ENCODE data around the gene TRPC4. TPM values are rescaled to one million over a fixed set of nuclear protein-coding genes. Genes with fewer than 3 reads are reported as not detected.

TRPC4 gene
- total RNA-seq, 4 donors from 2014 or later: 0.33 to 4.2 (median 0.46) TPM; not detected in 1

DNA sequence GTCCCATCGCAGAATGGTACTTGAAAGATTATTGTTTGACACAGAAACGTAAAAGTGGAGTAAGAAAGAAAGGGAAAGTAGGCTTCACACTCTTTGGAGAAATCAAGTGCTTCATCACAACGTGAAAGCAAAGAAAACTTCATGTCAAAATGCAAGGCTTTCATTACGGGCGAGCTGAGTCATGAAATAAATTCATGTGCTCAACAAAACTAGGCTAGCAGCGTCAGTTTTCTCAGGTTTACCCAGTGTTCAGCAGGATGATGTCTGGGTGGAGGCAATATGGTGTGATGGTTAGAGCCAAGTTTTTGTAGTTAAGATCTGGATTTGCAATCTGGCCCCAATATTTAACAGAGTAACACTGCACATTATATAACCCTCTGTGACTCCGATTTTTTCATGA lies 128.0 kb downstream of the TRPC4 start:
- 84% methylated on average over 7 of the region's 7 CpGs for WGBS
- no peak overlapping the region for H3K27ac ChIP-seq (replicated peaks in 1 of 4)
- intact Hi-C loops (cut with DNase I): no loop called here
- no peaks in the 10 kb centered on the region for H3K4me1 ChIP-seq
- H3K4me3 ChIP-seq: no peak overlapping the region
- DNase-seq (ENCODE audit: extremely low spot score): no peak
- H3K36me3 ChIP-seq: no peaks in the 10 kb centered on the region
- no peaks in the 10 kb centered on the region for H3K27me3 ChIP-seq
- no peaks in the 10 kb centered on the region for H3K9me3 ChIP-seq
- TF ChIP-seq POLR2A (IDR thresholded peaks at IDR 0.05; ENCODE audit: low read depth) (no peak), EP300 (IDR thresholded peaks at IDR 0.05) (no peak), POLR2AphosphoS5 (IDR thresholded peaks at IDR 0.05) (no peak)
- TF ChIP-seq, protein P1, sequence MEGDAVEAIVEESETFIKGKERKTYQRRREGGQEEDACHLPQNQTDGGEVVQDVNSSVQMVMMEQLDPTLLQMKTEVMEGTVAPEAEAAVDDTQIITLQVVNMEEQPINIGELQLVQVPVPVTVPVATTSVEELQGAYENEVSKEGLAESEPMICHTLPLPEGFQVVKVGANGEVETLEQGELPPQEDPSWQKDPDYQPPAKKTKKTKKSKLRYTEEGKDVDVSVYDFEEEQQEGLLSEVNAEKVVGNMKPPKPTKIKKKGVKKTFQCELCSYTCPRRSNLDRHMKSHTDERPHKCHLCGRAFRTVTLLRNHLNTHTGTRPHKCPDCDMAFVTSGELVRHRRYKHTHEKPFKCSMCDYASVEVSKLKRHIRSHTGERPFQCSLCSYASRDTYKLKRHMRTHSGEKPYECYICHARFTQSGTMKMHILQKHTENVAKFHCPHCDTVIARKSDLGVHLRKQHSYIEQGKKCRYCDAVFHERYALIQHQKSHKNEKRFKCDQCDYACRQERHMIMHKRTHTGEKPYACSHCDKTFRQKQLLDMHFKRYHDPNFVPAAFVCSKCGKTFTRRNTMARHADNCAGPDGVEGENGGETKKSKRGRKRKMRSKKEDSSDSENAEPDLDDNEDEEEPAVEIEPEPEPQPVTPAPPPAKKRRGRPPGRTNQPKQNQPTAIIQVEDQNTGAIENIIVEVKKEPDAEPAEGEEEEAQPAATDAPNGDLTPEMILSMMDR (IDR thresholded peaks at IDR 0.05): no peak

DNA sequence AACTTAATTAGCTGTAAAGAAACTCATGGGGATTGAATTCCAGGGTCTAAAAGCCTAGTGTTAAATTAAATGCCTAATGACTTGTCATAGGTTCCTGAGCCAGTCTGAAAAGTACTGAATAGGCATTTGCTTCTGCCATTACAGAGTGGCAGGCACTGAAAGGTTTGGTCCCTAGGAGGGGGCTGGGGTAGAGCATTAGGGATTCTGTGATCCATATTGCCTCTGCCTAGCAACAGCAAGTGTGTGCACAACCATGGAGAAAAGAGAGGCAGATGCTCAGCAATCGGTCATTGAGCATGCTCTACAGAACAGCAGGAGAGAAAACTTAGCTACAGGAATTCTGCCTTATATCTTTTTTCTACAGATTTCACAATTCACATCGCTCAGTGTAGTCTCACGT lies 133.5 kb downstream of the TRPC4 start:
- 92% methylated on average over 3 of the region's 3 CpGs for WGBS
- H3K4me1 ChIP-seq: no peaks in the 10 kb centered on the region
- no peak for DNase-seq (ENCODE audit: extremely low spot score)
- no peaks in the 10 kb centered on the region for H3K27me3 ChIP-seq
- no peak for TF ChIP-seq POLR2AphosphoS5 (IDR thresholded peaks at IDR 0.05)
- TF ChIP-seq POLR2A (IDR thresholded peaks at IDR 0.05; ENCODE audit: low read depth): no peak
- TF ChIP-seq EP300 (IDR thresholded peaks at IDR 0.05): no peak
- TF ChIP-seq, protein P1 (IDR thresholded peaks at IDR 0.05): no peak
- no peak overlapping the region for H3K4me3 ChIP-seq
- intact Hi-C loops (cut with DNase I): loop anchor here (2.0 kb wide), 1 partner anchor 45 kb away; no protein-coding TSS in a partner anchor
- no peak overlapping the region for H3K27ac ChIP-seq (replicated peaks in 1 of 4)
- no peaks in the 10 kb centered on the region for H3K36me3 ChIP-seq
- H3K9me3 ChIP-seq: no peaks in the 10 kb centered on the region

DNA sequence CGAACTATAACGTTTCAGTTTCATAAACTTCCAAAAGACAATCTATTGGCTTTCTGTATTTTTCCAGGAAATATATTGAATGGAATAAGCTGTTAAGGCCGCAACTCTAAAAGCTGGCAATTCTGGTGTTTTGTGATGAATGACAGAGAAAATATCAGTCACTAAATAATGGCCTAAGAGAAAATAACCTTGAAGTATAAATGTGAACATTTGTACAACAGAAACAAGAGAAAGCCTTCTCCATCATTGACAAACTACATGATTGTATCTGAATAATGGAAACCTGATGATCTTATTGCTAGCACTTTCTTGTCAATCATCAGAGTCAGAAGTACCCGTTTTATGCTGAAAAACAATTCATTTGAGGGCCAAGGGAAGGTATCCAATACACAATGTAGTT lies 134.3 kb downstream of the TRPC4 start:
- 56% methylated on average over 4 of the region's 4 CpGs for WGBS
- H3K36me3 ChIP-seq: no peaks in the 10 kb centered on the region
- no peaks in the 10 kb centered on the region for H3K9me3 ChIP-seq
- H3K4me1 ChIP-seq: no peaks in the 10 kb centered on the region
- DNase-seq (ENCODE audit: extremely low spot score): no peak
- intact Hi-C loops (cut with DNase I): no loop called here
- TF ChIP-seq POLR2AphosphoS5 (IDR thresholded peaks at IDR 0.05): no peak
- no peak for TF ChIP-seq EP300 (IDR thresholded peaks at IDR 0.05)
- TF ChIP-seq POLR2A (IDR thresholded peaks at IDR 0.05; ENCODE audit: low read depth): no peak
- TF ChIP-seq, protein P1 (IDR thresholded peaks at IDR 0.05): no peak
- H3K27ac ChIP-seq (replicated peaks in 1 of 4): no peak overlapping the region
- no peak overlapping the region for H3K4me3 ChIP-seq
- H3K27me3 ChIP-seq: no peaks in the 10 kb centered on the region

DNA sequence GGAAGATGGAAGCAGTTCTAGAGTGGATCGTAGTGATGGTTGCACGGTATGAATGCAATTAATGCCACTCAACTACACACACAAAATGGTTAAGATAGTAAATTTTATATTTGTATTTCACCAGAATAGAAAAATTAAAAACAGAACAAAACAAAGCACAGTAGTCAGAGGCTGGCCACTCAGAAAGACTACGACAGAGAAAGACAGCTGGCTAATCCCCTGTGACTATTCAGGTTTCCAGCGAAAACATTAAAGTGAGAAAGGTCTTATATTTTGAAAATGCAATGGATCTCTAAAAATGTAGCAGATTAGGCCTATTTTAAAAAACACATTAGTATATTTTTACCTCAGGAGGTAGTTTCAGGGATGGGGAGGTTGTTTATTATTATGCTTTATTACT lies 139.7 kb downstream of the TRPC4 start:
- H3K27me3 ChIP-seq: no peaks in the 10 kb centered on the region
- no peaks in the 10 kb centered on the region for H3K9me3 ChIP-seq
- no peaks in the 10 kb centered on the region for H3K36me3 ChIP-seq
- no peaks in the 10 kb centered on the region for H3K4me1 ChIP-seq
- H3K4me3 ChIP-seq: no peak overlapping the region
- intact Hi-C loops (cut with DNase I): no loop called here
- TF ChIP-seq POLR2A (IDR thresholded peaks at IDR 0.05; ENCODE audit: low read depth) (no peak), POLR2AphosphoS5 (IDR thresholded peaks at IDR 0.05) (no peak), EP300 (IDR thresholded peaks at IDR 0.05) (no peak)
- TF ChIP-seq, protein P1 (IDR thresholded peaks at IDR 0.05): no peak
- WGBS: 83% methylated on average over 4 of the region's 4 CpGs
- DNase-seq (ENCODE audit: extremely low spot score): no peak
- no peak overlapping the region for H3K27ac ChIP-seq (replicated peaks in 1 of 4)

Data from esophagus muscularis mucosa (tissue), 4 donors.